K562 (cell line): Measurements from ENCODE around the gene RMND5A.
"Not testable (repeated sequence)": the region's sequence is repeated elsewhere in the genome, so short reads cannot be mapped to it uniquely, and the experiment has no call there.

ENCODE experiments used
- CREM ChIP-seq: IDR thresholded peaks from 2 replicates; pipeline ENCODE4 v1.6.1; 2014; ENCODE audit warnings: antibody characterized with exemption, low read depth
- DACH1 ChIP-seq: fragments of 450-650 bp; IDR thresholded peaks from 2 replicates; pipeline ENCODE4 v1.6.1; 2018; ENCODE audit not compliant: partially characterized antibody
- GATAD2A ChIP-seq: fragments of 450-650 bp; IDR thresholded peaks from 2 replicates; pipeline ENCODE4 v1.6.1; 2017
- MIER1 ChIP-seq: fragments of 450-650 bp; IDR thresholded peaks from 2 replicates; pipeline ENCODE4 v1.6.1; 2016; ENCODE audit warnings: antibody characterized with exemption, mild to moderate bottlenecking, low read depth
- NFYB ChIP-seq: IDR thresholded peaks from 2 replicates; pipeline ENCODE4 v1.6.1; 2011; ENCODE audit warnings: mild to moderate bottlenecking, moderate library complexity; ENCODE audit not compliant: insufficient read length; ENCODE audit errors: extremely low read depth
- NR2C2 ChIP-seq, 2 experiments: fragments of 200-800 bp in 1 of 2; sonication (Bioruptor generic) in 1 of 2; sonication (generic) in 1 of 2; formaldehyde crosslinking in 1 of 2; IDR thresholded peaks; 2 replicates each; pipeline versions ENCODE4 v1.6.1 to v1.8.0; 2016 to 2022; ENCODE audit warnings: mild to moderate bottlenecking in 1 of 2, missing compliant biosample characterization in 1 of 2, missing genetic modification characterization in 1 of 2, missing genetic modification reagents in 1 of 2
- SMAD3 ChIP-seq: fragments of 450-650 bp; formaldehyde crosslinking; conservative IDR thresholded peaks from 2 replicates; pipeline ENCODE4 v1.4.0; 2020; ENCODE audit warnings: mild to moderate bottlenecking
- TCF7L2 ChIP-seq: fragments of 150-350 bp; IDR thresholded peaks from 2 replicates; pipeline ENCODE4 v1.6.1; 2016; ENCODE audit warnings: low read depth, mild to moderate bottlenecking, low read length, moderate library complexity
- ZNF121 ChIP-seq: sonication (generic); formaldehyde crosslinking; conservative IDR thresholded peaks from 2 replicates; pipeline ENCODE4 v1.8.0; 2022; ENCODE audit warnings: missing genetic modification reagents
- ZNF507 ChIP-seq: conservative IDR thresholded peaks from 2 replicates; pipeline ENCODE4 v1.6.1; 2017; ENCODE audit warnings: missing genetic modification characterization, missing compliant biosample characterization
- ZNF764 ChIP-seq: fragments of 250-450 bp; sonication (Bioruptor Pico); IDR thresholded peaks from 2 replicates; pipeline ENCODE4 v1.4.0; 2020; ENCODE audit warnings: low read depth, mild to moderate bottlenecking, moderate library complexity
- TF ChIP-seq, protein P1 (sequence below), 3 experiments: IDR thresholded peaks in 2 of 3; conservative IDR thresholded peaks in 1 of 3; 2 replicates each; pipeline ENCODE4 v1.5.1; 2011 to 2012; ENCODE audit warnings: low read length in 3 of 3, mild to moderate bottlenecking in 3 of 3, control low read depth in 2 of 3, improper control_type of control experiment in 1 of 3, inconsistent platforms in 1 of 3, low read depth in 1 of 3, mixed read lengths in 1 of 3, moderate library complexity in 1 of 3; ENCODE audit not compliant: insufficient read depth in 2 of 3

- TF ChIP-seq ZNF764 (CRISPR knock-in tag); ZNF507 (tag); TCF7L2; MIER1; NFYB; ZNF121 (CRISPR knock-in tag); SMAD3 (CRISPR knock-in tag); DACH1; NR2C2 (CRISPR knock-in tag; IDR thresholded peaks at IDR 0.05); NR2C2 (tag; IDR thresholded peaks at IDR 0.05); CREM; GATAD2A: not testable (repeated sequence)
- TF ChIP-seq, protein P1, sequence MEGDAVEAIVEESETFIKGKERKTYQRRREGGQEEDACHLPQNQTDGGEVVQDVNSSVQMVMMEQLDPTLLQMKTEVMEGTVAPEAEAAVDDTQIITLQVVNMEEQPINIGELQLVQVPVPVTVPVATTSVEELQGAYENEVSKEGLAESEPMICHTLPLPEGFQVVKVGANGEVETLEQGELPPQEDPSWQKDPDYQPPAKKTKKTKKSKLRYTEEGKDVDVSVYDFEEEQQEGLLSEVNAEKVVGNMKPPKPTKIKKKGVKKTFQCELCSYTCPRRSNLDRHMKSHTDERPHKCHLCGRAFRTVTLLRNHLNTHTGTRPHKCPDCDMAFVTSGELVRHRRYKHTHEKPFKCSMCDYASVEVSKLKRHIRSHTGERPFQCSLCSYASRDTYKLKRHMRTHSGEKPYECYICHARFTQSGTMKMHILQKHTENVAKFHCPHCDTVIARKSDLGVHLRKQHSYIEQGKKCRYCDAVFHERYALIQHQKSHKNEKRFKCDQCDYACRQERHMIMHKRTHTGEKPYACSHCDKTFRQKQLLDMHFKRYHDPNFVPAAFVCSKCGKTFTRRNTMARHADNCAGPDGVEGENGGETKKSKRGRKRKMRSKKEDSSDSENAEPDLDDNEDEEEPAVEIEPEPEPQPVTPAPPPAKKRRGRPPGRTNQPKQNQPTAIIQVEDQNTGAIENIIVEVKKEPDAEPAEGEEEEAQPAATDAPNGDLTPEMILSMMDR (IDR thresholded peaks at IDR 0.05 in 2 of 3, conservative IDR thresholded peaks at IDR 0.05 in 1 of 3; ENCODE audit: insufficient read depth in 2 of 3, low read depth in 1 of 3, low read length in 3 of 3): not testable (repeated sequence)
Observed at GRCh38 chr2:86720540-86721320, 639 bp downstream of the RMND5A start.
